Stimulated activated CD4-positive, alpha-beta T cell treated with anti-CD3 and anti-CD28 coated beads, Interleukin-1b, Interleukin-23, amount 100 ng/mL, for 24 hours (primary cell): Measurements from ENCODE around the gene AVPR2.

Experiments
- DNase-seq, 4 experiments: peaks; one replicate each; pipeline ENCODE4 v3.0.0-alpha.2; 2020; ENCODE audit warnings: low read depth in 4 of 4, low spot score in 1 of 4

Gene AVPR2

GRCh38 chrX:153948847-153949805 lies 44.7 kb downstream of the AVPR2 start:
- DNase-seq: no peak

GRCh38 chrX:153950127-153950526 lies 45.7 kb downstream of the AVPR2 start:
- DNase-seq: no peak

- DNase-seq: no peak
Measured at GRCh38 chrX:153951683-153952372, 47.4 kb downstream of the AVPR2 start.

GRCh38 chrX:153952373-153953026 lies 48.0 kb downstream of the AVPR2 start:
- DNase-seq: no peak

- peak; percentile 49 to 78 (median 54) for DNase-seq
Measured at GRCh38 chrX:153953342-153953830, 48.9 kb downstream of the AVPR2 start.

- no peak for DNase-seq
Measured at GRCh38 chrX:153953892-153954557, 49.6 kb downstream of the AVPR2 start.

GRCh38 chrX:153954558-153955227 lies 50.2 kb downstream of the AVPR2 start:
- no peak for DNase-seq

- no peak for DNase-seq
Measured at GRCh38 chrX:153955228-153955732, 50.8 kb downstream of the AVPR2 start.

GRCh38 chrX:153956044-153956907 lies 51.8 kb downstream of the AVPR2 start:
- DNase-seq: no peak
